GM12878 (cell line): ENCODE data around the gene TECR. TPM values are rescaled to one million over a fixed set of nuclear protein-coding genes. Genes with fewer than 3 reads are reported as not detected.
A peak's percentile ranks its signal among the peaks of the same experiment; 100 is the strongest.

Source experiments
- ATAC-seq: fragments of 200-7000 bp; cut with Tn5 transposase; 3 replicates; pipeline ENCODE4 v1.9.1; 2020; ENCODE audit warnings: mild to moderate bottlenecking, moderate library complexity
- BruUV-seq: library from RNA; stranded (reverse); fragments of 400-500 nt; replicated peaks from 2 replicates; lab custom pipeline; 2021; lab: Mats Ljungman, UMichigan
- CTCF ChIA-PET: fragments of 300-600 bp; sonication (Branson Sonifier 250); formaldehyde crosslinking; extraction: SDS; loops from one replicate; lab custom pipeline; 2021; ENCODE audit warnings: inconsistent platforms; lab: Yijun Ruan, JAX
- POLR2A ChIA-PET: fragments of 350-600 bp; formaldehyde crosslinking; extraction: SDS; loops from one replicate; lab custom pipeline; 2021; ENCODE audit warnings: inconsistent platforms; lab: Charles Lee
- RAD21 ChIA-PET: fragments of 300-600 bp; sonication (Branson Sonifier 250); formaldehyde crosslinking; loops from one replicate; lab custom pipeline; 2023; ENCODE audit warnings: antibody characterized with exemption; ENCODE audit not compliant: unreplicated experiment; lab: Charles Lee
- SMC1A ChIA-PET: fragments of 300-600 bp; sonication (Branson Sonifier 250); formaldehyde crosslinking; loops from one replicate; lab custom pipeline; 2023; ENCODE audit not compliant: unreplicated experiment, uncharacterized antibody; lab: Charles Lee
- DNase-seq: peaks from one replicate; pipeline ENCODE4 v3.0.0-alpha.2; 2011; ENCODE audit warnings: low read depth, low spot score
- FAIRE-seq: peaks from 3 replicates; lab custom pipeline; 2011; peaks lifted over from hg19 to GRCh38; lab: Jason Lieb, UNC
- H2AFZ ChIP-seq: 2 replicates; pipeline ENCODE4 v1.6.0; 2011; ENCODE audit warnings: low read depth, low read length, control low read depth; ENCODE audit not compliant: control insufficient read depth
- H3K27ac ChIP-seq: 2 replicates; pipeline ENCODE4 v1.5.1; 2011; ENCODE audit warnings: control low read depth; ENCODE audit not compliant: control insufficient read depth, insufficient read depth
- H3K27me3 ChIP-seq, 2 experiments: replicated peaks in 1 of 2; 2 replicates each; pipeline versions ENCODE4 v1.6.0 to v1.6.1; 2011; ENCODE audit warnings: low read length in 1 of 2; ENCODE audit not compliant: control insufficient read depth in 2 of 2, insufficient read depth in 2 of 2
- H3K36me3 ChIP-seq, 2 experiments: 2 replicates each; pipeline ENCODE4 v1.5.1; 2011; ENCODE audit warnings: low read length in 1 of 2; ENCODE audit not compliant: control insufficient read depth in 2 of 2, insufficient read depth in 2 of 2
- H3K4me1 ChIP-seq: 2 replicates; pipeline ENCODE4 v1.6.1; 2011; ENCODE audit warnings: mild to moderate bottlenecking, low read length, moderate library complexity, mixed read lengths; ENCODE audit not compliant: control insufficient read depth, insufficient read depth
- H3K4me2 ChIP-seq: 2 replicates; pipeline ENCODE4 v1.6.0; 2011; ENCODE audit warnings: control low read depth; ENCODE audit not compliant: control insufficient read depth, insufficient read depth
- H3K4me3 ChIP-seq: fragments of 200-600 bp; sonication (generic); 2 replicates; pipeline ENCODE4 v1.5.1; 2016
- H3K79me2 ChIP-seq: 2 replicates; pipeline ENCODE4 v1.6.0; 2011; ENCODE audit warnings: low read length; ENCODE audit not compliant: control insufficient read depth, insufficient read depth
- H3K9ac ChIP-seq: 2 replicates; pipeline ENCODE4 v1.8.0; 2011; ENCODE audit warnings: low read length, control low read depth, mixed read lengths; ENCODE audit not compliant: control insufficient read depth, insufficient read depth
- H3K9me3 ChIP-seq: replicated peaks from 3 replicates; pipeline ENCODE4 v1.5.1; 2011; ENCODE audit warnings: mild to moderate bottlenecking, low read length; ENCODE audit not compliant: control insufficient read depth, insufficient read depth
- H4K20me1 ChIP-seq: 2 replicates; pipeline ENCODE4 v1.6.0; 2011; ENCODE audit not compliant: control insufficient read depth, insufficient read depth
- WGBS: methylation state at CpG from one replicate; pipeline ENCODE4 v1.1.6; 2016; ENCODE audit warnings: low lambda C conversion rate; ENCODE audit not compliant: insufficient replicate concordance, insufficient coverage; ENCODE audit errors: missing lambda C conversion rate; 5-methylcytosine and 5-hydroxymethylcytosine counted together
- in situ Hi-C: fragments of 300-500 bp; cut with MboI; formaldehyde crosslinking; loops from 9 replicates; pipeline ENCODE4 v1.14.3; 2018; ENCODE audit warnings: mixed read lengths
- intact Hi-C: fragments of 100-400 bp; cut with micrococcal nuclease; formaldehyde crosslinking; loops from one replicate; pipeline ENCODE4 v1.14.2; 2022; ENCODE audit not compliant: unreplicated experiment
- polyA plus RNA-seq, 11 experiments: library from polyadenylated mRNA; depleted of rRNA in 4 of 11; unstranded in 6 of 11; stranded (reverse) in 5 of 11; fragments of >200 nt; fragmentation: Nextera tagmentation in 4 of 11; fragmentation: Illumina TruSeq in 1 of 11; extraction: Ambion mirVana in 4 of 11; extraction: Trizol in 1 of 11; gene quantifications; 1 replicate in 1 of 11; 2 replicates in 10 of 11; pipeline versions ENCODE4 v1.2.1 to v1.2.3, GENCODE V29; 2011 to 2016; ENCODE audit warnings: inconsistent platforms in 2 of 11, missing spikeins in 2 of 11, low read depth in 1 of 11
- total RNA-seq, 4 experiments: library from RNA; depleted of rRNA in 3 of 4; stranded (reverse); fragments of >200 nt in 3 of 4; fragmentation: Illumina TruSeq in 1 of 4; extraction: Trizol in 1 of 4; gene quantifications; 2 replicates each; pipeline versions ENCODE4 v1.2.1 to v1.2.3, GENCODE V29; 2013 to 2021
- TF ChIP-seq, protein P1 (sequence below): fragments of 450-650 bp; IDR thresholded peaks from 2 replicates; pipeline ENCODE4 v1.6.1; 2017; ENCODE audit warnings: antibody characterized with exemption, mild to moderate bottlenecking, moderate library complexity
- TF ChIP-seq, protein P2 (sequence below): fragments of 450-650 bp; IDR thresholded peaks from 2 replicates; pipeline ENCODE4 v1.6.1; 2016; ENCODE audit warnings: mild to moderate bottlenecking
- TF ChIP-seq, protein P3 (sequence below): fragments of 450-650 bp; IDR thresholded peaks from 2 replicates; pipeline ENCODE4 v1.6.1; 2017; ENCODE audit warnings: mild to moderate bottlenecking

Gene TECR
- total and polyA plus RNA-seq, 10 of the 15 experiments (the other 5 are each of a cell fraction or from before 2014, with no cell fraction given) = 9.6 to 157 (median 64.2) TPM

DNA sequence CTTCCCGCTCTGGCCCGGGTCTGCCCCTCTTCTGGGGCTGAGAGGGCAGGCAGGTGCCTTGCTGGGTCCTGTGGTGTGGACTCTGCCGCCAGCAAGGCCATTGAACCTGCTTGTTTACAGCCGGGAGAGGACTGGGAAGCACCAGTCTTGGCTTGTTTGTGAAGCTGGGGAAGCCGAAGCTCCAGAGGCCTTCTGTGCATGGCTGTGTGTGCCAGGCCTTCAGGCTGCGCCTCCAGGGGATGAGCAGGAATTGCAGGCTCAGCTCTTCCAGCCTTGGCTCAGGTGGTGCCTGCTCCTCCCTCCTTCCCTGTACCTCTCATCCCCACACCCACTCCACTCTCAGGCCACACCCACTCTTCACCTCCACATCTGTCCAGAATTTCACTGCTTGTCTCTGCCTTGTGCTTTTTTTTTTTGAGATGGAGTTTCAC, 25.0 kb downstream of the TECR start (continued):
- TF ChIP-seq, protein P1, sequence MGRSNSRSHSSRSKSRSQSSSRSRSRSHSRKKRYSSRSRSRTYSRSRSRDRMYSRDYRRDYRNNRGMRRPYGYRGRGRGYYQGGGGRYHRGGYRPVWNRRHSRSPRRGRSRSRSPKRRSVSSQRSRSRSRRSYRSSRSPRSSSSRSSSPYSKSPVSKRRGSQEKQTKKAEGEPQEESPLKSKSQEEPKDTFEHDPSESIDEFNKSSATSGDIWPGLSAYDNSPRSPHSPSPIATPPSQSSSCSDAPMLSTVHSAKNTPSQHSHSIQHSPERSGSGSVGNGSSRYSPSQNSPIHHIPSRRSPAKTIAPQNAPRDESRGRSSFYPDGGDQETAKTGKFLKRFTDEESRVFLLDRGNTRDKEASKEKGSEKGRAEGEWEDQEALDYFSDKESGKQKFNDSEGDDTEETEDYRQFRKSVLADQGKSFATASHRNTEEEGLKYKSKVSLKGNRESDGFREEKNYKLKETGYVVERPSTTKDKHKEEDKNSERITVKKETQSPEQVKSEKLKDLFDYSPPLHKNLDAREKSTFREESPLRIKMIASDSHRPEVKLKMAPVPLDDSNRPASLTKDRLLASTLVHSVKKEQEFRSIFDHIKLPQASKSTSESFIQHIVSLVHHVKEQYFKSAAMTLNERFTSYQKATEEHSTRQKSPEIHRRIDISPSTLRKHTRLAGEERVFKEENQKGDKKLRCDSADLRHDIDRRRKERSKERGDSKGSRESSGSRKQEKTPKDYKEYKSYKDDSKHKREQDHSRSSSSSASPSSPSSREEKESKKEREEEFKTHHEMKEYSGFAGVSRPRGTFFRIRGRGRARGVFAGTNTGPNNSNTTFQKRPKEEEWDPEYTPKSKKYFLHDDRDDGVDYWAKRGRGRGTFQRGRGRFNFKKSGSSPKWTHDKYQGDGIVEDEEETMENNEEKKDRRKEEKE = no peak

DNA sequence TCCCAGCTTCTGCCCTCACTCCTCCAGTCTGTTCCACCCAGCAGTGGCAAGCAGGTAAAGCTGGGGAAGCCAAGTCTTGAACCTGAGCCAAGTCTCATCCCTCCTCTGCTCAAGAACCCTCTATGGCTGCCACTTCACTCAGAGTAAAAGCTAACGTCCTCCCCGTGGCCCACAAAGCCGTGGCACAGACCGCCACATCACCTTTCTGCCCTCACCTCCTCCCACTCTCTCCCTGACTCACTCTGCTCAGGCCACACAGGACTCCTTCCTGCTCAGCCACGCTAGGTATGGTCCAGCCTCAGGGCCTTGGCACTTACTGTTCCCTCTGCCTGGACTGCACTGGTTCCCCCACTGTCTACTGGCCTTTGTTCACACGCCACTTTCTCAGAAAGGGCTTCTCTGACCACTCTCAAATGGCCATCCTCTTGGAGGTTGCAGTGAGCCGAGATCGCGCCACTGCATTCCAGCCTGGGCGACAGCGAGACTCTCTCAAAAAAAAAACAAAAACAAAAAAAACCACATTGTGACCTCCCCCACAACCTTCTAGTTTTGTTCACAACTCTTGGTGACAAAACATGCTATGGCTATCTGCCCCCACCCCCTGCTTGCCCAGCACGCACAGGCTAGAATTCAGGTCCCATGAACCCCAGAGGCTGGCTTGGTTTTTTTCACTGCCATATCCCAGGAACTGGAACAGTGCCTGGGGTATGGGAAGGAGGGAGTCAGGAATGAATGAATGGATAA, 26.7 kb downstream of the TECR start:
- RAD21 ChIA-PET = interaction anchor here (0.6 to 1.5 kb wide), 7 partner anchors 15 to 132 kb away, joined by 3 to 11 read pairs (median 4); partner anchors contain the start of genes DNAJB1 and NDUFB7
- in situ Hi-C loops = no loop called here
- WGBS = 29% methylated on average over 12 of the region's 12 CpGs
- Histone ChIP-seq H3K4me2 (peak overlapping the region; percentile 36), H3K27me3 (no peaks in the 10 kb centered on the region), H3K9ac (no peak overlapping the region), H3K27ac (no peak overlapping the region), H3K79me2 (peaks cover 2% of the 10 kb centered on the region; the same call in 1 of the 2 replicates), H3K36me3 (no peaks in the 10 kb centered on the region; a peak in 1 of 4 replicates), H4K20me1 (no peaks in the 10 kb centered on the region), H3K4me1 (peaks cover 8% of the 10 kb centered on the region), H3K9me3 (no peaks in the 10 kb centered on the region), H3K4me3 (no peak overlapping the region), H2AFZ (peak overlapping the region; percentile 46; the same call in 1 of the 2 replicates)
- SMC1A ChIA-PET = interaction anchor here (0.8 to 2.8 kb wide), 4 partner anchors 14 to 132 kb away, joined by 3 to 21 read pairs (median 4); partner anchors contain the start of gene NDUFB7
- ATAC-seq (peak; percentile 18), DNase-seq (no peak), FAIRE-seq (no peak)
- intact Hi-C loops = loop anchor here (5.0 kb wide), 1 partner anchor 331 kb away; the partner anchor contains the start of gene OR7A17
- CTCF ChIA-PET = interaction anchor here (0.9 to 5.1 kb wide), 21 partner anchors 8 to 772 kb away, joined by 3 to 51 read pairs (median 4); partner anchors contain the start of genes ADGRE3, ASF1B, DNAJB1 and GIPC1
- BruUV-seq = no TSS peak
- POLR2A ChIA-PET = interaction anchor here (0.7 kb wide), 1 partner anchor 130 kb away, joined by 5 read pairs; no protein-coding TSS in a partner anchor
- TF ChIP-seq, protein P2, sequence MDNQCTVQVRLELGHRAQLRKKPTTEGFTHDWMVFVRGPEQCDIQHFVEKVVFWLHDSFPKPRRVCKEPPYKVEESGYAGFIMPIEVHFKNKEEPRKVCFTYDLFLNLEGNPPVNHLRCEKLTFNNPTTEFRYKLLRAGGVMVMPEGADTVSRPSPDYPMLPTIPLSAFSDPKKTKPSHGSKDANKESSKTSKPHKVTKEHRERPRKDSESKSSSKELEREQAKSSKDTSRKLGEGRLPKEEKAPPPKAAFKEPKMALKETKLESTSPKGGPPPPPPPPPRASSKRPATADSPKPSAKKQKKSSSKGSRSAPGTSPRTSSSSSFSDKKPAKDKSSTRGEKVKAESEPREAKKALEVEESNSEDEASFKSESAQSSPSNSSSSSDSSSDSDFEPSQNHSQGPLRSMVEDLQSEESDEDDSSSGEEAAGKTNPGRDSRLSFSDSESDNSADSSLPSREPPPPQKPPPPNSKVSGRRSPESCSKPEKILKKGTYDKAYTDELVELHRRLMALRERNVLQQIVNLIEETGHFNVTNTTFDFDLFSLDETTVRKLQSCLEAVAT = 0 out of 2 replicates have a peak, but pooled peaks have one; percentile 38
- TF ChIP-seq, protein P1 = no peak
- TF ChIP-seq, protein P3, sequence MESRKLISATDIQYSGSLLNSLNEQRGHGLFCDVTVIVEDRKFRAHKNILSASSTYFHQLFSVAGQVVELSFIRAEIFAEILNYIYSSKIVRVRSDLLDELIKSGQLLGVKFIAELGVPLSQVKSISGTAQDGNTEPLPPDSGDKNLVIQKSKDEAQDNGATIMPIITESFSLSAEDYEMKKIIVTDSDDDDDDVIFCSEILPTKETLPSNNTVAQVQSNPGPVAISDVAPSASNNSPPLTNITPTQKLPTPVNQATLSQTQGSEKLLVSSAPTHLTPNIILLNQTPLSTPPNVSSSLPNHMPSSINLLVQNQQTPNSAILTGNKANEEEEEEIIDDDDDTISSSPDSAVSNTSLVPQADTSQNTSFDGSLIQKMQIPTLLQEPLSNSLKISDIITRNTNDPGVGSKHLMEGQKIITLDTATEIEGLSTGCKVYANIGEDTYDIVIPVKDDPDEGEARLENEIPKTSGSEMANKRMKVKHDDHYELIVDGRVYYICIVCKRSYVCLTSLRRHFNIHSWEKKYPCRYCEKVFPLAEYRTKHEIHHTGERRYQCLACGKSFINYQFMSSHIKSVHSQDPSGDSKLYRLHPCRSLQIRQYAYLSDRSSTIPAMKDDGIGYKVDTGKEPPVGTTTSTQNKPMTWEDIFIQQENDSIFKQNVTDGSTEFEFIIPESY = 0 out of 2 replicates have a peak, but pooled peaks have one; percentile 33
